Calu3 (cell line): ENCODE measurements around the gene CEACAM16. TPM values are rescaled to one million over a fixed set of nuclear protein-coding genes. Genes with fewer than 3 reads are reported as not detected.

Source experiments
- BruUV-seq: library from RNA; stranded (reverse); fragments of 400-500 nt; replicated peaks from 2 replicates; lab custom pipeline; 2021; lab: Mats Ljungman, UMichigan
- CTCF ChIA-PET: fragments of 300-600 bp; sonication (Branson Sonifier 250); formaldehyde crosslinking; loops from one replicate; lab custom pipeline; 2022; ENCODE audit warnings: antibody characterized with exemption; lab: Charles Lee
- DNase-seq: peaks from one replicate; pipeline ENCODE4 v3.0.0; 2022
- H3K27ac Mint-ChIP-seq: one replicate; pipeline ENCODE4 v1.8.0; 2022; ENCODE audit warnings: mixed read lengths; ENCODE audit not compliant: unreplicated experiment
- H3K27me3 Mint-ChIP-seq: one replicate; pipeline ENCODE4 v1.8.0; 2022; ENCODE audit warnings: mixed read lengths; ENCODE audit not compliant: unreplicated experiment
- H3K36me3 Mint-ChIP-seq: one replicate; pipeline ENCODE4 v1.8.0; 2022; ENCODE audit warnings: mild to moderate bottlenecking, moderate library complexity, mixed read lengths; ENCODE audit not compliant: insufficient read depth, unreplicated experiment
- H3K4me1 Mint-ChIP-seq: one replicate; pipeline ENCODE4 v1.8.0; 2022; ENCODE audit warnings: mild to moderate bottlenecking, low read depth, mixed read lengths; ENCODE audit not compliant: unreplicated experiment
- H3K4me3 Mint-ChIP-seq: one replicate; pipeline ENCODE4 v1.8.0; 2022; ENCODE audit warnings: mild to moderate bottlenecking, low read depth, moderate library complexity, mixed read lengths; ENCODE audit not compliant: unreplicated experiment
- H3K9me3 Mint-ChIP-seq: one replicate; pipeline ENCODE4 v1.8.0; 2022; ENCODE audit warnings: low read depth, mixed read lengths; ENCODE audit not compliant: unreplicated experiment
- CTCF ChIP-seq: fragments of 200-600 bp; IDR thresholded peaks from one replicate; pipeline ENCODE4 v1.8.0; 2022; ENCODE audit warnings: antibody characterized with exemption; ENCODE audit not compliant: unreplicated experiment
- intact Hi-C: fragments of 100-400 bp; cut with micrococcal nuclease; formaldehyde crosslinking; loops from one replicate; pipeline ENCODE4 v1.10.0; 2022; ENCODE audit not compliant: unreplicated experiment
- total RNA-seq: library from RNA; stranded (reverse); gene quantifications from 2 replicates; pipeline ENCODE4 v1.2.3, GENCODE V29; 2022

CEACAM16 gene
- total RNA-seq, 1 experiment from 2014 or later = 0.38 TPM

GRCh38 chr19:44735011-44735410, 36.1 kb downstream of the CEACAM16 start:
- H3K4me3 Mint-ChIP-seq = no peak overlapping the region
- no peaks in the 10 kb centered on the region for H3K27me3 Mint-ChIP-seq
- CTCF ChIA-PET = interaction anchor here (0.6 to 1.1 kb wide), 2 partner anchors 10 to 87 kb away, joined by 3 read pairs; no protein-coding TSS in a partner anchor
- no peak for TF ChIP-seq CTCF
- H3K36me3 Mint-ChIP-seq = peaks cover 26% of the 10 kb centered on the region
- peaks cover 56% of the 10 kb centered on the region for H3K4me1 Mint-ChIP-seq
- intact Hi-C loops = loop anchor here (5.0 kb wide), 1 partner anchor 37 kb away; no protein-coding TSS in a partner anchor
- peak; percentile 44 for DNase-seq
- no TSS peak for BruUV-seq
- H3K27ac Mint-ChIP-seq = peak overlapping the region; percentile 75
- H3K9me3 Mint-ChIP-seq = no peaks in the 10 kb centered on the region

GRCh38 chr19:44737238-44738071, 38.5 kb downstream of the CEACAM16 start:
- Mint-ChIP-seq H3K9me3 (no peaks in the 10 kb centered on the region), H3K27me3 (no peaks in the 10 kb centered on the region), H3K36me3 (peaks cover 34% of the 10 kb centered on the region), H3K27ac (peak overlapping the region; percentile 33), H3K4me1 (peaks cover 64% of the 10 kb centered on the region), H3K4me3 (no peak overlapping the region)
- intact Hi-C loops = loop anchor here (5.0 kb wide), 1 partner anchor 35 kb away; no protein-coding TSS in a partner anchor
- no TSS peak for BruUV-seq
- no peak for DNase-seq
- no peak for TF ChIP-seq CTCF
- CTCF ChIA-PET = no interaction called here

- BruUV-seq = no TSS peak
- H3K27ac Mint-ChIP-seq = no peak overlapping the region
- peaks cover 40% of the 10 kb centered on the region for H3K36me3 Mint-ChIP-seq
- DNase-seq = no peak
- H3K9me3 Mint-ChIP-seq = no peaks in the 10 kb centered on the region
- peaks cover 68% of the 10 kb centered on the region for H3K4me1 Mint-ChIP-seq
- no peak for TF ChIP-seq CTCF
- H3K4me3 Mint-ChIP-seq = no peak overlapping the region
- H3K27me3 Mint-ChIP-seq = no peaks in the 10 kb centered on the region
- CTCF ChIA-PET = interaction anchor here (2.0 kb wide), 1 partner anchor 14 kb away, joined by 8 read pairs; no protein-coding TSS in a partner anchor
- intact Hi-C loops = loop anchor here (5.0 kb wide), 1 partner anchor 34 kb away; no protein-coding TSS in a partner anchor
Measured at GRCh38 chr19:44738136-44738535, 39.2 kb downstream of the CEACAM16 start.

- intact Hi-C loops = loop anchor here (5.0 kb wide), 1 partner anchor 33 kb away; no protein-coding TSS in a partner anchor
- H3K9me3 Mint-ChIP-seq = no peaks in the 10 kb centered on the region
- no TSS peak for BruUV-seq
- no peak overlapping the region for H3K4me3 Mint-ChIP-seq
- H3K4me1 Mint-ChIP-seq = peaks cover 70% of the 10 kb centered on the region
- peak; percentile 69 for DNase-seq
- peaks cover 34% of the 10 kb centered on the region for H3K36me3 Mint-ChIP-seq
- H3K27me3 Mint-ChIP-seq = no peaks in the 10 kb centered on the region
- CTCF ChIA-PET = interaction anchor here (0.9 to 2.0 kb wide), 2 partner anchors 14 to 32 kb away, joined by 4 to 8 read pairs; no protein-coding TSS in a partner anchor
- no peak for TF ChIP-seq CTCF
- peak overlapping the region; percentile 83 for H3K27ac Mint-ChIP-seq
Measured at GRCh38 chr19:44738603-44739558, 39.9 kb downstream of the CEACAM16 start.
